IPS-20b (cell line): ENCODE measurements around the gene SPTBN1.

ENCODE experiments used
- H3K27ac ChIP-seq: one replicate; pipeline ENCODE4 v1.5.1; 2013; ENCODE audit warnings: low read length
- H3K27me3 ChIP-seq: 2 replicates; pipeline ENCODE4 v1.6.1; 2013; ENCODE audit warnings: mild to moderate bottlenecking, low read length, inconsistent platforms; ENCODE audit not compliant: insufficient read depth
- H3K36me3 ChIP-seq: 2 replicates; pipeline ENCODE4 v1.6.1; 2013; ENCODE audit warnings: low read depth, mild to moderate bottlenecking, inconsistent platforms, low read length, moderate library complexity; ENCODE audit not compliant: insufficient read depth
- H3K4me1 ChIP-seq: 2 replicates; pipeline ENCODE4 v1.6.1; 2013; ENCODE audit warnings: mild to moderate bottlenecking, control low read depth, inconsistent platforms, low read length, moderate library complexity; ENCODE audit not compliant: insufficient read depth
- H3K4me3 ChIP-seq: 2 replicates; pipeline ENCODE4 v1.5.1; 2013; ENCODE audit warnings: mild to moderate bottlenecking, low read length, inconsistent platforms
- H3K9ac ChIP-seq: 2 replicates; pipeline ENCODE4 v1.6.1; 2013; ENCODE audit warnings: low read depth, mild to moderate bottlenecking, inconsistent platforms, low read length, moderate library complexity
- H3K9me3 ChIP-seq: 2 replicates; pipeline ENCODE4 v1.6.1; 2013; ENCODE audit warnings: mild to moderate bottlenecking, low read depth, low read length, inconsistent platforms; ENCODE audit not compliant: insufficient read depth

SPTBN1 gene

GRCh38 chr2:54658564-54659071, 202.5 kb downstream of the SPTBN1 start:
- no peak overlapping the region for H3K27ac ChIP-seq
- no peaks in the 10 kb centered on the region for H3K9me3 ChIP-seq
- no peak overlapping the region for H3K9ac ChIP-seq
- H3K27me3 ChIP-seq, result no peaks in the 10 kb centered on the region
- peaks cover 99% of the 10 kb centered on the region for H3K36me3 ChIP-seq
- H3K4me3 ChIP-seq, result no peak overlapping the region
- H3K4me1 ChIP-seq, result no peaks in the 10 kb centered on the region

- H3K9ac ChIP-seq, result no peak overlapping the region
- no peak overlapping the region for H3K4me3 ChIP-seq
- peaks cover 99% of the 10 kb centered on the region for H3K36me3 ChIP-seq
- H3K4me1 ChIP-seq, result no peaks in the 10 kb centered on the region
- H3K27ac ChIP-seq, result no peak overlapping the region
- H3K9me3 ChIP-seq, result no peaks in the 10 kb centered on the region
- H3K27me3 ChIP-seq, result no peaks in the 10 kb centered on the region
These were observed 203.4 kb downstream of the SPTBN1 start for GRCh38 chr2:54659527-54659926.

- H3K36me3 ChIP-seq, result peaks cover 97% of the 10 kb centered on the region
- H3K4me1 ChIP-seq, result no peaks in the 10 kb centered on the region; the same call in 1 of the 2 replicates
- H3K4me3 ChIP-seq, result no peak overlapping the region
These were observed 204.6 kb downstream of the SPTBN1 start for GRCh38 chr2:54660752-54661151.

GRCh38 chr2:54663424-54664030, 207.4 kb downstream of the SPTBN1 start:
- Histone ChIP-seq H3K9ac (no peak overlapping the region), H3K4me3 (no peak overlapping the region), H3K9me3 (no peaks in the 10 kb centered on the region), H3K4me1 (no peaks in the 10 kb centered on the region; the same call in 1 of the 2 replicates), H3K27me3 (no peaks in the 10 kb centered on the region), H3K27ac (no peak overlapping the region), H3K36me3 (peaks cover 97% of the 10 kb centered on the region)

More at GRCh38 chr2:54660752-54661151, 204.6 kb downstream of the SPTBN1 start:
- H3K9me3 ChIP-seq, result no peaks in the 10 kb centered on the region
- H3K27ac ChIP-seq, result no peak overlapping the region
- H3K27me3 ChIP-seq, result no peaks in the 10 kb centered on the region
- no peak overlapping the region for H3K9ac ChIP-seq

GRCh38 chr2:54664238-54664786, 208.2 kb downstream of the SPTBN1 start:
- Histone ChIP-seq H3K27ac (no peak overlapping the region), H3K36me3 (peaks cover 97% of the 10 kb centered on the region), H3K27me3 (no peaks in the 10 kb centered on the region), H3K4me3 (no peak overlapping the region), H3K9ac (no peak overlapping the region), H3K4me1 (no peaks in the 10 kb centered on the region; the same call in 1 of the 2 replicates), H3K9me3 (no peaks in the 10 kb centered on the region)

GRCh38 chr2:54665436-54665856, 209.3 kb downstream of the SPTBN1 start:
- Histone ChIP-seq H3K9me3 (no peaks in the 10 kb centered on the region), H3K9ac (no peak overlapping the region), H3K27me3 (no peaks in the 10 kb centered on the region), H3K4me3 (no peak overlapping the region), H3K36me3 (peaks cover 97% of the 10 kb centered on the region), H3K4me1 (no peaks in the 10 kb centered on the region; the same call in 1 of the 2 replicates), H3K27ac (no peak overlapping the region)

- peaks cover 97% of the 10 kb centered on the region for H3K36me3 ChIP-seq
- H3K9me3 ChIP-seq, result no peaks in the 10 kb centered on the region
- no peak overlapping the region for H3K9ac ChIP-seq
- H3K4me3 ChIP-seq, result no peak overlapping the region
- no peaks in the 10 kb centered on the region; the same call in 1 of the 2 replicates for H3K4me1 ChIP-seq
- H3K27me3 ChIP-seq, result no peaks in the 10 kb centered on the region
- no peak overlapping the region for H3K27ac ChIP-seq
These were observed 210.1 kb downstream of the SPTBN1 start for GRCh38 chr2:54666131-54666633.

GRCh38 chr2:54666634-54667265, 210.6 kb downstream of the SPTBN1 start:
- Histone ChIP-seq H3K4me3 (no peak overlapping the region), H3K27me3 (no peaks in the 10 kb centered on the region), H3K9ac (no peak overlapping the region), H3K9me3 (no peaks in the 10 kb centered on the region), H3K27ac (no peak overlapping the region), H3K36me3 (peaks cover 93% of the 10 kb centered on the region), H3K4me1 (no peaks in the 10 kb centered on the region; the same call in 1 of the 2 replicates)

GRCh38 chr2:54667266-54667639, 211.1 kb downstream of the SPTBN1 start:
- Histone ChIP-seq H3K27me3 (no peaks in the 10 kb centered on the region), H3K4me3 (no peak overlapping the region), H3K9me3 (no peaks in the 10 kb centered on the region), H3K4me1 (no peaks in the 10 kb centered on the region; the same call in 1 of the 2 replicates), H3K36me3 (peaks cover 88% of the 10 kb centered on the region), H3K9ac (no peak overlapping the region), H3K27ac (no peak overlapping the region)

GRCh38 chr2:54667726-54668650, 211.9 kb downstream of the SPTBN1 start:
- H3K9ac ChIP-seq, result no peak overlapping the region

GRCh38 chr2:54668711-54669110, 212.6 kb downstream of the SPTBN1 start:
- Histone ChIP-seq H3K4me1 (no peaks in the 10 kb centered on the region; the same call in 1 of the 2 replicates), H3K27me3 (no peaks in the 10 kb centered on the region), H3K9ac (no peak overlapping the region), H3K4me3 (no peak overlapping the region), H3K36me3 (peaks cover 73% of the 10 kb centered on the region), H3K27ac (no peak overlapping the region), H3K9me3 (no peaks in the 10 kb centered on the region)

More at GRCh38 chr2:54667726-54668650, 211.9 kb downstream of the SPTBN1 start:
- H3K27me3 ChIP-seq, result no peaks in the 10 kb centered on the region
- H3K4me3 ChIP-seq, result no peak overlapping the region
- H3K36me3 ChIP-seq, result peaks cover 81% of the 10 kb centered on the region
- no peaks in the 10 kb centered on the region for H3K9me3 ChIP-seq
- no peak overlapping the region for H3K27ac ChIP-seq
- H3K4me1 ChIP-seq, result no peaks in the 10 kb centered on the region; the same call in 1 of the 2 replicates
